Measurements from ENCODE around the gene ARID4A.

ARID4A gene

GRCh38 chr14:58288106-58288792 is 10.1 kb upstream of the ARID4A start:
- H3K9me3 ChIP-seq (ENCODE audit: control insufficient read depth, low read length): no peaks in the 10 kb centered on the region
- H3K4me3 ChIP-seq (ENCODE audit: insufficient read depth, low read depth, low read length, poor library complexity, severe bottlenecking): no peak overlapping the region
- H3K36me3 ChIP-seq (ENCODE audit: control insufficient read depth, insufficient read depth, low read length): peaks cover 68% of the 10 kb centered on the region
- H3K27me3 ChIP-seq (replicated peaks; ENCODE audit: control insufficient read depth, insufficient read depth, low read length, poor library complexity, severe bottlenecking): no peaks in the 10 kb centered on the region
- no peak overlapping the region for H3K27ac ChIP-seq (ENCODE audit: insufficient read depth, low read length, poor library complexity, severe bottlenecking)
- H3K4me1 ChIP-seq (ENCODE audit: control insufficient read depth, insufficient read depth, low read length, poor library complexity, severe bottlenecking): peaks cover 7% of the 10 kb centered on the region
- DNase-seq: no peak

GRCh38 chr14:58291646-58292045 is 6.7 kb upstream of the ARID4A start:
- peaks cover 16% of the 10 kb centered on the region for H3K4me1 ChIP-seq (ENCODE audit: control insufficient read depth, insufficient read depth, low read length, poor library complexity, severe bottlenecking)
- DNase-seq: no peak
- peaks cover 63% of the 10 kb centered on the region for H3K36me3 ChIP-seq (ENCODE audit: control insufficient read depth, insufficient read depth, low read length)
- no peaks in the 10 kb centered on the region for H3K27me3 ChIP-seq (replicated peaks; ENCODE audit: control insufficient read depth, insufficient read depth, low read length, poor library complexity, severe bottlenecking)
- no peak overlapping the region for H3K4me3 ChIP-seq (ENCODE audit: insufficient read depth, low read depth, low read length, poor library complexity, severe bottlenecking)
- no peaks in the 10 kb centered on the region for H3K9me3 ChIP-seq (ENCODE audit: control insufficient read depth, low read length)
- H3K27ac ChIP-seq (ENCODE audit: insufficient read depth, low read length, poor library complexity, severe bottlenecking): no peak overlapping the region

- Histone ChIP-seq H3K27me3 (replicated peaks; ENCODE audit: control insufficient read depth, insufficient read depth, low read length, poor library complexity, severe bottlenecking) (no peaks in the 10 kb centered on the region), H3K4me3 (ENCODE audit: insufficient read depth, low read depth, low read length, poor library complexity, severe bottlenecking) (no peak overlapping the region), H3K27ac (ENCODE audit: insufficient read depth, low read length, poor library complexity, severe bottlenecking) (no peak overlapping the region), H3K4me1 (ENCODE audit: control insufficient read depth, insufficient read depth, low read length, poor library complexity, severe bottlenecking) (peaks cover 21% of the 10 kb centered on the region), H3K9me3 (ENCODE audit: control insufficient read depth, low read length) (no peaks in the 10 kb centered on the region), H3K36me3 (ENCODE audit: control insufficient read depth, insufficient read depth, low read length) (peaks cover 63% of the 10 kb centered on the region)
- no peak for DNase-seq
Measured at GRCh38 chr14:58292187-58292586, 6.2 kb upstream of the ARID4A start.

GRCh38 chr14:58294201-58294600 is 4.2 kb upstream of the ARID4A start:
- Histone ChIP-seq H3K4me3 (ENCODE audit: insufficient read depth, low read depth, low read length, poor library complexity, severe bottlenecking) (no peak overlapping the region), H3K27ac (ENCODE audit: insufficient read depth, low read length, poor library complexity, severe bottlenecking) (no peak overlapping the region), H3K27me3 (replicated peaks; ENCODE audit: control insufficient read depth, insufficient read depth, low read length, poor library complexity, severe bottlenecking) (no peaks in the 10 kb centered on the region), H3K4me1 (ENCODE audit: control insufficient read depth, insufficient read depth, low read length, poor library complexity, severe bottlenecking) (peaks cover 22% of the 10 kb centered on the region), H3K36me3 (ENCODE audit: control insufficient read depth, insufficient read depth, low read length) (peaks cover 51% of the 10 kb centered on the region), H3K9me3 (ENCODE audit: control insufficient read depth, low read length) (no peaks in the 10 kb centered on the region)
- no peak for DNase-seq

GRCh38 chr14:58296726-58297125 is 1.6 kb upstream of the ARID4A start:
- Histone ChIP-seq H3K4me1 (ENCODE audit: control insufficient read depth, insufficient read depth, low read length, poor library complexity, severe bottlenecking) (peaks cover 15% of the 10 kb centered on the region), H3K27me3 (replicated peaks; ENCODE audit: control insufficient read depth, insufficient read depth, low read length, poor library complexity, severe bottlenecking) (no peaks in the 10 kb centered on the region), H3K4me3 (ENCODE audit: insufficient read depth, low read depth, low read length, poor library complexity, severe bottlenecking) (peak overlapping the region; percentile 59), H3K36me3 (ENCODE audit: control insufficient read depth, insufficient read depth, low read length) (peaks cover 27% of the 10 kb centered on the region), H3K9me3 (ENCODE audit: control insufficient read depth, low read length) (no peaks in the 10 kb centered on the region), H3K27ac (ENCODE audit: insufficient read depth, low read length, poor library complexity, severe bottlenecking) (peak overlapping the region; percentile 99)
- no peak for DNase-seq

- peaks cover 24% of the 10 kb centered on the region for H3K36me3 ChIP-seq (ENCODE audit: control insufficient read depth, insufficient read depth, low read length)
- peaks cover 15% of the 10 kb centered on the region for H3K4me1 ChIP-seq (ENCODE audit: control insufficient read depth, insufficient read depth, low read length, poor library complexity, severe bottlenecking)
- no peaks in the 10 kb centered on the region for H3K9me3 ChIP-seq (ENCODE audit: control insufficient read depth, low read length)
- DNase-seq: no peak
- H3K27me3 ChIP-seq (replicated peaks; ENCODE audit: control insufficient read depth, insufficient read depth, low read length, poor library complexity, severe bottlenecking): no peaks in the 10 kb centered on the region
- H3K27ac ChIP-seq (ENCODE audit: insufficient read depth, low read length, poor library complexity, severe bottlenecking): peak overlapping the region; percentile 99
- peak overlapping the region; percentile 59 for H3K4me3 ChIP-seq (ENCODE audit: insufficient read depth, low read depth, low read length, poor library complexity, severe bottlenecking)
Measured at GRCh38 chr14:58297412-58297761, 968 bp upstream of the ARID4A start.

- Histone ChIP-seq H3K9me3 (ENCODE audit: control insufficient read depth, low read length) (no peaks in the 10 kb centered on the region), H3K4me1 (ENCODE audit: control insufficient read depth, insufficient read depth, low read length, poor library complexity, severe bottlenecking) (peaks cover 15% of the 10 kb centered on the region)
- DNase-seq: peak; percentile 97 to 99 (median 98)
Measured at GRCh38 chr14:58297762-58298476, 436 bp upstream of the ARID4A start.

GRCh38 chr14:58299401-58300330 is 1.3 kb downstream of the ARID4A start:
- Histone ChIP-seq H3K27ac (ENCODE audit: insufficient read depth, low read length, poor library complexity, severe bottlenecking) (peak overlapping the region; percentile 85), H3K4me3 (ENCODE audit: insufficient read depth, low read depth, low read length, poor library complexity, severe bottlenecking) (peak overlapping the region; percentile 81), H3K9me3 (ENCODE audit: control insufficient read depth, low read length) (no peaks in the 10 kb centered on the region), H3K4me1 (ENCODE audit: control insufficient read depth, insufficient read depth, low read length, poor library complexity, severe bottlenecking) (peaks cover 19% of the 10 kb centered on the region), H3K36me3 (ENCODE audit: control insufficient read depth, insufficient read depth, low read length) (peaks cover 9% of the 10 kb centered on the region), H3K27me3 (replicated peaks; ENCODE audit: control insufficient read depth, insufficient read depth, low read length, poor library complexity, severe bottlenecking) (no peaks in the 10 kb centered on the region)
- no peak for DNase-seq

More at GRCh38 chr14:58297762-58298476, 436 bp upstream of the ARID4A start:
- no peaks in the 10 kb centered on the region for H3K27me3 ChIP-seq (replicated peaks; ENCODE audit: control insufficient read depth, insufficient read depth, low read length, poor library complexity, severe bottlenecking)
- peak overlapping the region; percentile 81 for H3K4me3 ChIP-seq (ENCODE audit: insufficient read depth, low read depth, low read length, poor library complexity, severe bottlenecking)
- H3K27ac ChIP-seq (ENCODE audit: insufficient read depth, low read length, poor library complexity, severe bottlenecking): peak overlapping the region; percentile 99
- H3K36me3 ChIP-seq (ENCODE audit: control insufficient read depth, insufficient read depth, low read length): peaks cover 18% of the 10 kb centered on the region

GRCh38 chr14:58301416-58301815 is 3.1 kb downstream of the ARID4A start:
- Histone ChIP-seq H3K27me3 (replicated peaks; ENCODE audit: control insufficient read depth, insufficient read depth, low read length, poor library complexity, severe bottlenecking) (no peaks in the 10 kb centered on the region), H3K27ac (ENCODE audit: insufficient read depth, low read length, poor library complexity, severe bottlenecking) (no peak overlapping the region), H3K4me3 (ENCODE audit: insufficient read depth, low read depth, low read length, poor library complexity, severe bottlenecking) (no peak overlapping the region), H3K4me1 (ENCODE audit: control insufficient read depth, insufficient read depth, low read length, poor library complexity, severe bottlenecking) (peaks cover 13% of the 10 kb centered on the region), H3K36me3 (ENCODE audit: control insufficient read depth, insufficient read depth, low read length) (peaks cover 6% of the 10 kb centered on the region), H3K9me3 (ENCODE audit: control insufficient read depth, low read length) (no peaks in the 10 kb centered on the region)
- no peak for DNase-seq
